HCT116 (cell line): ENCODE results near the gene SLC38A2. TPM values are rescaled to one million over a fixed set of nuclear protein-coding genes. Genes with fewer than 3 reads are reported as not detected.

Experiments used
- ATAC-seq: fragments of 200-7000 bp; cut with Tn5 transposase; 2 replicates; pipeline ENCODE4 v1.9.1; 2020; ENCODE audit warnings: mild to moderate bottlenecking, moderate library complexity
- BruUV-seq: library from RNA; stranded (reverse); fragments of 400-500 nt; replicated peaks from 2 replicates; lab custom pipeline; 2021; lab: Mats Ljungman, UMichigan
- CTCF ChIA-PET: fragments of 300-600 bp; sonication (Branson Sonifier 250); formaldehyde crosslinking; loops from one replicate; lab custom pipeline; 2021; ENCODE audit warnings: antibody characterized with exemption; lab: Charles Lee
- POLR2A ChIA-PET: fragments of 300-600, 350-600 bp; sonication (Branson Sonifier 250); formaldehyde crosslinking; loops from one replicate; lab custom pipeline; 2021; ENCODE audit warnings: antibody characterized with exemption; lab: Charles Lee
- RAD21 ChIA-PET, 2 experiments: fragments of 300-600 bp; sonication (Branson Sonifier 250); formaldehyde crosslinking; loops; one replicate each; lab custom pipeline; 2023; ENCODE audit warnings: low total read pairs in 2 of 2; ENCODE audit not compliant: uncharacterized antibody in 2 of 2, unreplicated experiment in 2 of 2, low non-redundant PET in 1 of 2; lab: Charles Lee
- DNase-seq: peaks from one replicate; pipeline ENCODE4 v3.0.0-alpha.2; 2010; ENCODE audit warnings: low read depth, low spot score
- H2AFZ ChIP-seq: fragments of 200-600 bp; shearing (Covaris generic), sonication (generic); 2 replicates; pipeline ENCODE4 v1.6.1; 2017; ENCODE audit warnings: low read depth, mixed run types, mixed read lengths, antibody characterized with exemption, low read length; ENCODE audit not compliant: poor library complexity, severe bottlenecking
- H3K27ac ChIP-seq: 2 replicates; pipeline ENCODE4 v1.5.1; 2012; ENCODE audit warnings: low read depth, low read length
- H3K27me3 ChIP-seq: fragments of 200-600 bp; sonication (generic); 2 replicates; pipeline ENCODE4 v1.6.1; 2016; ENCODE audit warnings: mixed run types, low read length, mixed read lengths; ENCODE audit not compliant: insufficient read depth
- H3K36me3 ChIP-seq, 2 experiments: fragments of 200-500 bp in 1 of 2; fragments of 200-600 bp in 1 of 2; sonication (Bioruptor generic) in 1 of 2; sonication (generic) in 1 of 2; 2 replicates each; pipeline versions ENCODE4 v1.5.1 to v1.6.1; 2014 to 2016; ENCODE audit warnings: low read length in 2 of 2, inconsistent platforms in 1 of 2, mixed read lengths in 1 of 2, mixed run types in 1 of 2; ENCODE audit not compliant: insufficient read depth in 2 of 2, control insufficient read depth in 1 of 2
- H3K4me1 ChIP-seq, 2 experiments: fragments of 200-600 bp in 1 of 2; sonication (generic) in 1 of 2; 2 replicates each; pipeline versions ENCODE4 v1.5.1 to v1.6.1; 2012 to 2017; ENCODE audit warnings: low read length in 2 of 2, inconsistent platforms in 1 of 2, mild to moderate bottlenecking in 1 of 2, mixed read lengths in 1 of 2, mixed run types in 1 of 2, moderate library complexity in 1 of 2; ENCODE audit not compliant: insufficient read depth in 2 of 2, control insufficient read depth in 1 of 2
- H3K4me2 ChIP-seq: fragments of 200-600 bp; sonication (generic); 2 replicates; pipeline ENCODE4 v1.6.1; 2017; ENCODE audit warnings: mixed run types, low read length, mixed read lengths
- H3K4me3 ChIP-seq, 2 experiments: fragments of 200-600 bp in 1 of 2; sonication (generic) in 1 of 2; replicated peaks in 1 of 2; 2 replicates each; pipeline ENCODE4 v1.5.1; 2011 to 2016; ENCODE audit warnings: low read length in 2 of 2, control low read depth in 1 of 2, low read depth in 1 of 2, mild to moderate bottlenecking in 1 of 2, mixed read lengths in 1 of 2, mixed run types in 1 of 2
- H3K79me2 ChIP-seq: fragments of 200-600 bp; sonication (generic); 2 replicates; pipeline ENCODE4 v1.6.1; 2017; ENCODE audit warnings: mild to moderate bottlenecking, mixed run types, low read length, moderate library complexity, mixed read lengths; ENCODE audit not compliant: insufficient read depth
- H3K9ac ChIP-seq: fragments of 200-600 bp; sonication (generic); 2 replicates; pipeline ENCODE4 v1.6.1; 2016; ENCODE audit warnings: low read length, mixed read lengths
- H3K9me2 ChIP-seq: fragments of 200-600 bp; sonication (generic), shearing (Covaris generic); 2 replicates; pipeline ENCODE4 v1.6.1; 2017; ENCODE audit warnings: mixed run types, mild to moderate bottlenecking, moderate library complexity; ENCODE audit not compliant: insufficient read depth
- H3K9me3 ChIP-seq, 2 experiments: fragments of 200-500 bp in 1 of 2; fragments of 200-600 bp in 1 of 2; sonication (Bioruptor generic) in 1 of 2; sonication (generic) in 1 of 2; 2 replicates each; pipeline ENCODE4 v1.6.1; 2014 to 2017; ENCODE audit warnings: low read length in 2 of 2, mixed read lengths in 2 of 2, inconsistent platforms in 1 of 2, low read depth in 1 of 2, mild to moderate bottlenecking in 1 of 2, mixed run types in 1 of 2, moderate library complexity in 1 of 2; ENCODE audit not compliant: control insufficient read depth in 1 of 2, insufficient read depth in 1 of 2
- H4K20me1 ChIP-seq: fragments of 200-600 bp; sonication (generic), shearing (Covaris generic); 2 replicates; pipeline ENCODE4 v1.6.1; 2017; ENCODE audit warnings: mixed run types, mild to moderate bottlenecking, moderate library complexity; ENCODE audit not compliant: insufficient read depth
- JUND ChIP-seq: IDR thresholded peaks from 2 replicates; pipeline ENCODE4 v1.6.1; 2012
- TCF7L2 ChIP-seq: IDR thresholded peaks from 2 replicates; pipeline ENCODE4 v1.7.0; 2011; ENCODE audit warnings: borderline replicate concordance, inconsistent platforms; ENCODE audit not compliant: insufficient read depth, insufficient read length; ENCODE audit errors: extremely low read depth
- YY1 ChIP-seq: IDR thresholded peaks from 2 replicates; pipeline ENCODE4 v1.6.1; 2011; ENCODE audit warnings: low read length, low read depth, moderate library complexity, mild to moderate bottlenecking; ENCODE audit not compliant: insufficient replicate concordance; ENCODE audit errors: extremely low read depth
- ZNF274 ChIP-seq: fragments of 200-500 bp; sonication (Bioruptor generic); IDR thresholded peaks from 2 replicates; pipeline ENCODE4 v1.6.1; 2014; ENCODE audit warnings: mild to moderate bottlenecking, low read depth, low read length, inconsistent platforms
- intact Hi-C: fragments of 100-400 bp; cut with micrococcal nuclease; formaldehyde crosslinking; loops from 2 replicates; pipeline ENCODE4 v1.10.0; 2022
- total RNA-seq: library from RNA; stranded (reverse); gene quantifications from one replicate; pipeline ENCODE4 v1.2.1, GENCODE V29; 2021; ENCODE audit not compliant: unreplicated experiment
- TF ChIP-seq, protein P1 (sequence below): IDR thresholded peaks from 2 replicates; pipeline ENCODE4 v1.6.1; 2012
- TF ChIP-seq, protein P2 (sequence below): IDR thresholded peaks from 2 replicates; pipeline ENCODE4 v1.6.1; 2012
- TF ChIP-seq, protein P3 (sequence below): IDR thresholded peaks from 2 replicates; pipeline ENCODE4 v1.6.1; 2011; ENCODE audit warnings: mild to moderate bottlenecking, low read length, moderate library complexity; ENCODE audit not compliant: insufficient replicate concordance; ENCODE audit errors: extremely low read depth

SLC38A2 gene
- total RNA-seq, 1 experiment from 2014 or later: 1,049 TPM

DNA sequence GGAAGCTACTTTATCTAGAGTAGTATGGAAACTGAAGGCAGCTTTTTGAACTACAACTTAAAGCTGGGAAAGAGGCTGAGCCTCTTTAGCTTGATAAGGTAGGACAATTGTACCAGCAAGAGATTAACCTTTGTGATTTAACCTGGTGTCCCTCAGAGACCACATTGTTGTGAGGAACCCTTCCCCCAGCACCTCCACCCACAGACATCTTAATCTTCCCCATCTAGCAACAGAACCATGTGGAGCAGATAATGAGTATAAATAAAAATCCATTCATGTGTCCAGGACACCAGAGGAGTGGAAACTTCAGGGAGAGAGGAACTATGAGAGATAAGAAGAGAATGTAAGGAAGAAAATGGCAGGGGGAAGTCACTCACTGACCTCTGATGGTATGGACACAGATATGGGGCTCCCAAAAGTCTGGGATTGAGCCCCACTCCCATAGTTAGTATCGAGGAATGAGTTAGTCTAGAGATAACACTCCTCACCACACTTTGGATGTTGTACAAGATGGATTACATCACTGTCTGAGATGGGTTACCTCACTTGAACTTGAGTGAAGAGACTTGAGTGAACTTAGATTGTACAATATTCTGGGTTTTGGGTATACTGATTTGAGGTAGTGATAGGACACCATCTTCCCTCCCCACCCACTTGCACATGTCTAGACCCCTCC lies 33.9 kb upstream of the SLC38A2 start:
- no peak overlapping the region for H3K27ac ChIP-seq
- peaks cover 13 to 16% of the 10 kb centered on the region in 2 experiments for H3K4me1 ChIP-seq
- no peak overlapping the region for H3K4me3 ChIP-seq
- no peak overlapping the region for H3K9ac ChIP-seq
- CTCF ChIA-PET: no interaction called here
- DNase-seq (no peak), ATAC-seq (no peak)
- intact Hi-C loops: no loop called here
- TF ChIP-seq TCF7L2 (no peak), JUND (no peak), ZNF274 (no peak), YY1 (no peak)
- TF ChIP-seq, protein P1, sequence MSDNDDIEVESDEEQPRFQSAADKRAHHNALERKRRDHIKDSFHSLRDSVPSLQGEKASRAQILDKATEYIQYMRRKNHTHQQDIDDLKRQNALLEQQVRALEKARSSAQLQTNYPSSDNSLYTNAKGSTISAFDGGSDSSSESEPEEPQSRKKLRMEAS: no peak
- TF ChIP-seq, protein P2, sequence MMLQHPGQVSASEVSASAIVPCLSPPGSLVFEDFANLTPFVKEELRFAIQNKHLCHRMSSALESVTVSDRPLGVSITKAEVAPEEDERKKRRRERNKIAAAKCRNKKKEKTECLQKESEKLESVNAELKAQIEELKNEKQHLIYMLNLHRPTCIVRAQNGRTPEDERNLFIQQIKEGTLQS: no peak
- TF ChIP-seq, protein P3, sequence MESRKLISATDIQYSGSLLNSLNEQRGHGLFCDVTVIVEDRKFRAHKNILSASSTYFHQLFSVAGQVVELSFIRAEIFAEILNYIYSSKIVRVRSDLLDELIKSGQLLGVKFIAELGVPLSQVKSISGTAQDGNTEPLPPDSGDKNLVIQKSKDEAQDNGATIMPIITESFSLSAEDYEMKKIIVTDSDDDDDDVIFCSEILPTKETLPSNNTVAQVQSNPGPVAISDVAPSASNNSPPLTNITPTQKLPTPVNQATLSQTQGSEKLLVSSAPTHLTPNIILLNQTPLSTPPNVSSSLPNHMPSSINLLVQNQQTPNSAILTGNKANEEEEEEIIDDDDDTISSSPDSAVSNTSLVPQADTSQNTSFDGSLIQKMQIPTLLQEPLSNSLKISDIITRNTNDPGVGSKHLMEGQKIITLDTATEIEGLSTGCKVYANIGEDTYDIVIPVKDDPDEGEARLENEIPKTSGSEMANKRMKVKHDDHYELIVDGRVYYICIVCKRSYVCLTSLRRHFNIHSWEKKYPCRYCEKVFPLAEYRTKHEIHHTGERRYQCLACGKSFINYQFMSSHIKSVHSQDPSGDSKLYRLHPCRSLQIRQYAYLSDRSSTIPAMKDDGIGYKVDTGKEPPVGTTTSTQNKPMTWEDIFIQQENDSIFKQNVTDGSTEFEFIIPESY: no peak
- no peak overlapping the region for H2AFZ ChIP-seq
- H3K9me3 ChIP-seq: no peaks in the 10 kb centered on the region
- H3K4me2 ChIP-seq: no peak overlapping the region
- BruUV-seq: no TSS peak
- RAD21 ChIA-PET: no interaction called here
- H3K79me2 ChIP-seq: no peaks in the 10 kb centered on the region
- no peaks in the 10 kb centered on the region for H3K36me3 ChIP-seq
- POLR2A ChIA-PET: no interaction called here
- no peaks in the 10 kb centered on the region for H4K20me1 ChIP-seq
- H3K9me2 ChIP-seq: no peaks in the 10 kb centered on the region
- H3K27me3 ChIP-seq: no peaks in the 10 kb centered on the region
